ENCODE measurements around the gene SPC25.
"Not testable (repeated sequence)": the region's sequence is repeated elsewhere in the genome, so short reads cannot be mapped to it uniquely, and the experiment has no call there.

Gene SPC25

DNA sequence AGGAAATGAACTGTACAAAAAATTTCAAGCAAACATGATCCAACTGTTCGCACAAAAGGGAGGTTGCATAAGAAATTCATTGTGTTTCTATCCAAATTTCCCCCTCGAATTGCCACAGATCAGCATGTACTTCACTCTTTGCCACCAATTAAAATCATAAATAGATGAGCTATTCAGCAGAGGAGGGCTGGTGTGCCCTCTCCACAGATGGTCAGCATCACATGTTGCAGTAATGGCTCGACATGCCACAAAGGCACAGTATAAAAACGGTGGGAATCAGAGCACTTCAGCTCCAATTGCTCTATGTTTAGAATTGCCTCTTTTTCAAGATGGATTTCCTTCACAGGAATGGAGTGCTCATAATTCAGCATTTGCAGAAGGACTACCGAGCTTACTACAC, 10.8 kb upstream of the SPC25 start, which contains the start of gene G6PC2:
Gene G6PC2 (plus strand): TSS at position 289 of the 400 bp plus-strand sequence. CDS start 41 bp downstream, at position 330.
- no peak for DNase-seq

- DNase-seq: no peak
Measured at GRCh38 chr2:168897449-168897848, 7.2 kb upstream of the SPC25 start.

- no peak for DNase-seq
Measured at GRCh38 chr2:168896783-168897182, 6.6 kb upstream of the SPC25 start.

DNA sequence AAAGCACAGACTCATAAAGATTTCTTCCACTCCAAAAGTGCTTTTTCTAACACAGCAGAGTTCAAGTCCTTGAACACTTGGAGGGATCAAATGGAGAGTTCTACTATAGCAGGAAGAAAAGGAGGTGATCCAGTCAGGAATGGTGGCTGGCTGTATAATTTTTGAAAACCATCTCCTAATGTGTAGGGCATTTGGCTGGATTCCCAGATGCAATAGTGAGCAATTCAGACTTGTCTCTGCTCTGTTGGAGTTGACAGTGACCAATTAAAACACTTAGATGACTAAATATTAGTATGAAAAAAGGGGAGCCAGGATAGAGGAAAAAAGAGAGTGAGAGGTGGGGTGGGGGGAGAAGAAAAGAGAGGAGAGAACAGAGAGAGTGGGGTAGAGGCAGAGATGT, 5.5 kb upstream of the SPC25 start:
- DNase-seq: no peak

DNA sequence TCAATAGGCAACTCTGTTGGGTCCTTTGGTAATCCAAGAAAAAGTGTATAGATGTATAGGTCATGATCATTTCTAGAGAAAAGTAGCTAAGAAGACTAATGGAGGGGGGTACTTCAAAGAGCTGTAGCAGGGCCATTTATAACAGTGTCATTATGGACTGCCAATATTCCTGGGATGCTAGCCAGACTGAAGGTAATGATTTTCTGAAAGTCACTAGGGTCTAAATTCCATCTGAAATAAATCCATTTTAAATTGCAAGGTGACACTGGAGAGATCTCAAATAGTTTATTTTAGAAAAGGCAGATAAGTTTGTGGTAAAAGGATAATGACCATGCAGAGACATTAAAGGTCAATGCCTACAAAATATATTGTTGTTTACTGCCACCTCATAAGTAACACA, 4.5 kb upstream of the SPC25 start:
- no peak for DNase-seq

- no peak for DNase-seq
Measured at GRCh38 chr2:168894101-168894500, 3.9 kb upstream of the SPC25 start.

- DNase-seq: no peak
Measured at GRCh38 chr2:168892327-168892726, 2.1 kb upstream of the SPC25 start.

DNA sequence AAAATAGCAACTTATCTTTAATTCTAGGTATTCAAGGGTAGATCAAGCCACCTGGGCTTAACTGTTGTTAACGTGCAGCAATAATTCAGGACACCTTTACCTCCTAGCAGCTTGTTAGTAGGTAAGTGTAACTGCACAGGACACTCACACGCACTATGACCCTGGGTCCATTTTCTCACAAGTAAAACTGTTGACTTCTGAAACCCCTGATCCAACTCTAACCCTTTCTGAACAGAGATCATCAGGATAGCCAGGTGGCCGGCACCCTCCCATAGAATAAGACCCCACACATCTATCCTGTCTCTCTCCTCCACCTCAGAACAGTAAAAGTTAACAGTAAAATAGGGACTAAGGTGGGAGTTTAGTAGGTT, 610 bp downstream of the SPC25 start:
- no peak for DNase-seq

- DNase-seq: no peak
Measured at GRCh38 chr2:168884975-168885374, 5.3 kb downstream of the SPC25 start.

- not testable (repeated sequence) for DNase-seq
Measured at GRCh38 chr2:168882163-168882562, 8.1 kb downstream of the SPC25 start.

- DNase-seq: no peak
Measured at GRCh38 chr2:168874368-168875054, 15.7 kb downstream of the SPC25 start.

DNA sequence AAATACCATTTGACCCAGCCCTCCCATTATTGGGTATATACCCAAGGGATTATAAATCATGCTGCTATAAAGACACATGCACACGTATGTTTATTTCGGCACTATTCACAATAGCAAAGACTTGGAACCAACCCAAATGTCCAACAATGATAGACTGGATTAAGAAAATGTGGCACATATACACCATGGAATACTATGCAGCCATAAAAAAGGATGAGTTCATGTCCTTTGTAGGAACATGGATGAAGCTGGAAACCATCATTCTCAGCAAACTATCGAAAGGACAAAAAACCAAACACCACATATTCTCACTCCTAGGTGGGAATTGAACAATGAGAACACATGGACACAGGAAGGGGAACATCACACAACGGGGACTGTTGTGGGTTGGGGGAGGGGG, 19.4 kb downstream of the SPC25 start:
- not testable (repeated sequence) for DNase-seq

- not testable (repeated sequence) for DNase-seq
Measured at GRCh38 chr2:168870369-168870768, 19.9 kb downstream of the SPC25 start.

- DNase-seq: not testable (repeated sequence)
Measured at GRCh38 chr2:168867164-168867563, 23.1 kb downstream of the SPC25 start.

DNA sequence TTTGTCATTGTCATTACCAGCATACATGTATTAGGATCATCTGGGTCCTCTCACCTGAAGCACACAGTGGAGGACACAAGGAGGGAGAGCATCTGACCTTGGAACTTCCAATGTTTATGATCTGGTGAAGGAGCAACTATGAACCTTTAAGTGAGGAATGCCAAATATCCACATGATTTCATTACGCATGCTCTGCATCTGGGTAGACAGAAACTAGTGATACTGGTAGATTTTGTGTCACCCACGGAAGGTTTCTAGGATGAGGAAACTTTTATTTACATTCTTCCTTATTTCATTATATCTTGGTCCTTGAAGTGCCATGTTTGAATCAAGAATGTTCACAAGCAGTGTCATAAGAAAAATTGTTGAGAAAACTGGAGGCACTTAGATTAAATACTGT, 32.1 kb downstream of the SPC25 start:
- DNase-seq: no peak

DNA sequence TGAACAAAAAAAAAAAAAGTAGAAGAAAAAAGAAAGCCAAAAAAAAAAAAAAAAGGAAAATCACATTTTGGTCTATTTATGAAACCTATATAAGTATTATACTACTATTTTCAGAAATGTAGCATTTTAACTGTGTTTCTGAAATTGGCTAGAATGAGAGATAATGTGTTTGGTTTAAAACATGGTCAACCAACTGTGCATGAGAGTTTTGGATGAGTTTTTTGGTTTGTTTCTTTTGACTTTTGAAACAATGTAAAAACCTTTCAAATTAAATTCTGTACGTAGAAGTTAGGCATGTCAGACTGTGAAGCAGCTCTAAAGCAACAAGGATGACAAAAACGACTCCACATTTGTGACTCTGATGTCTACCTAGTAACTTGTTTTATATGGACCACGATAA, 34.6 kb downstream of the SPC25 start:
- DNase-seq: no peak

- DNase-seq: no peak
Measured at GRCh38 chr2:168854651-168855050, 35.6 kb downstream of the SPC25 start.

GRCh38 chr2:168853471-168853870, 36.8 kb downstream of the SPC25 start:
- no peak for DNase-seq

DNA sequence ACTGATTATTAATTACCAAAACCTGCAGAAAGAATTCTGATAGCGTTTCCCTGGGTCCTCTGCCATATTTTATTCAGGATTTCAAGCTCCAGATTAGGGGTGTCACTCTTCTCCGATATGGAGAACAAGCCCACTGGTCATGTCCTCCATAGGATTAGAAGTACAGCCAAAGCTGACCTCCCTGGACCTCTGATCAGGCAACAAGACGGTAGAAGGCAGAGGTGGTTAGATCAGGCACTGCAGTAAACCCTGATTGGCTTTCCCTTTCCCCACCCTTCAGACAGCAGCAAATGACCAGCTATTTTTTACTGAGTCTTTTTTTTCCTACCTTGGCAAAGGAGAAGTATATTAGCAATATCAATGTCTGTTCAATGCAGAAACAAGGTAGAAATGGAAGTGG, 37.7 kb downstream of the SPC25 start:
- DNase-seq: no peak

GRCh38 chr2:168851674-168852320, 38.4 kb downstream of the SPC25 start:
- DNase-seq: peak; percentile 51

GRCh38 chr2:168850846-168851245, 39.4 kb downstream of the SPC25 start:
- DNase-seq: no peak

- DNase-seq: no peak
Measured at GRCh38 chr2:168849610-168850009, 40.6 kb downstream of the SPC25 start.

GRCh38 chr2:168848225-168848624, 42.0 kb downstream of the SPC25 start:
- no peak for DNase-seq

GRCh38 chr2:168843253-168843652, 47.0 kb downstream of the SPC25 start:
- DNase-seq: no peak

DNA sequence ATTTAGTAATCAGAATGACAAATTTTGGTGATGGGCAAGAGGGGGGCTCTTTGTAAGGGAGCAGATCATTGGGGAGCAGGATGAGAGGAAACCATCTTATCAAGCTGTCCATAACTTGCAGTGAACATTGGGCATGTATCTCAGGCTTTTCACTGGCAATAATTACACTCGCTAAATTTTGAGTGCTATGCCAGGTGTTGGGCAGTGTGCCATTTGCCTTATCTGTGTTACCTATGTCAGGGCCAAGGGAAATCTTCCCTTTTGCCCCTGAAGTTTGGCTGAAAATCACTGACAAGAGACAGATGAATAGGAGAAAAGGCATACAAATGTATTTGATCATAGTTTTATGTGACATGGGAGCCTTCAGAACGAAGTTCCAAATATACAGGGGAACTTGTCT, 48.8 kb downstream of the SPC25 start:
- DNase-seq: no peak

Data from femur (tissue), 1 donor.